Lung (tissue), 12 donors: ENCODE data around the gene CLEC2D. TPM values are rescaled to one million over a fixed set of nuclear protein-coding genes. Genes with fewer than 3 reads are reported as not detected.

Experiments used
- ATAC-seq: fragments of 200-7000 bp; cut with Tn5 transposase; one replicate; pipeline ENCODE4 v1.9.1; 2020; ENCODE audit warnings: moderate number of reproducible peaks; ENCODE audit not compliant: insufficient read depth, low FRiP score
- DNase-seq, 3 donors: peaks; one replicate each; pipeline ENCODE4 v3.0.0-alpha.2; 2013 to 2017
- H3K27ac ChIP-seq, 2 donors: one replicate each; pipeline ENCODE4 v1.5.1; 2013; ENCODE audit warnings: mild to moderate bottlenecking in 2 of 2, moderate library complexity in 2 of 2, control low read depth in 1 of 2, inconsistent platforms in 1 of 2, low read depth in 1 of 2, low read length in 1 of 2
- H3K27me3 ChIP-seq, 3 donors: one replicate each; pipeline ENCODE4 v1.5.1; 2013; ENCODE audit warnings: low read length in 2 of 3; ENCODE audit not compliant: control insufficient read depth in 3 of 3, insufficient read depth in 3 of 3
- H3K36me3 ChIP-seq, 4 donors: one replicate each; pipeline ENCODE4 v1.5.1; 2013; ENCODE audit warnings: low read length in 4 of 4, mild to moderate bottlenecking in 1 of 4, moderate library complexity in 1 of 4; ENCODE audit not compliant: control insufficient read depth in 4 of 4, insufficient read depth in 4 of 4
- H3K4me1 ChIP-seq, 5 donors: one replicate each; pipeline ENCODE4 v1.5.1; 2013; ENCODE audit warnings: low read length in 5 of 5, mild to moderate bottlenecking in 2 of 5, moderate library complexity in 1 of 5; ENCODE audit not compliant: control insufficient read depth in 5 of 5, insufficient read depth in 5 of 5
- H3K4me3 ChIP-seq: one replicate; pipeline ENCODE4 v1.5.1; 2013; ENCODE audit warnings: mild to moderate bottlenecking, control low read depth, moderate library complexity
- H3K9ac ChIP-seq, 2 donors: one replicate each; pipeline ENCODE4 v1.5.1; 2013; ENCODE audit warnings: low read length in 2 of 2, control low read depth in 1 of 2; ENCODE audit not compliant: insufficient read depth in 1 of 2
- H3K9me3 ChIP-seq, 4 donors: one replicate each; pipeline ENCODE4 v1.5.1; 2013; ENCODE audit warnings: low read length in 3 of 4, mild to moderate bottlenecking in 1 of 4, moderate library complexity in 1 of 4; ENCODE audit not compliant: control insufficient read depth in 4 of 4, insufficient read depth in 3 of 4
- WGBS, 2 donors: extraction: QIAGEN DNeasy Blood & Tissue Kit; methylation state at CpG; one replicate each; pipeline ENCODE4 v1.1.7; 2013; 5-methylcytosine and 5-hydroxymethylcytosine counted together
- polyA plus RNA-seq, 2 donors: library from polyadenylated mRNA; stranded (reverse); fragments of 200-250 nt; gene quantifications; one replicate each; pipeline ENCODE4 v1.2.1, GENCODE V29; 2013
- total RNA-seq, 2 donors: library from RNA; depleted of rRNA in 1 of 2; stranded (reverse); fragments of >200 nt in 1 of 2; gene quantifications; one replicate each; pipeline ENCODE4 v1.2.1, GENCODE V29; 2014 to 2021
- TF ChIP-seq, protein P1 (sequence below): IDR thresholded peaks from 2 replicates; pipeline ENCODE4 v1.5.1; 2012; ENCODE audit warnings: mild to moderate bottlenecking; ENCODE audit errors: control extremely low read depth, extremely low read depth
- donor health status: control.
- donor health status: control.
- donor health status: Bipolar disorder and iron deficiency.
- donor health status: healthy.
- donor health status: DM: yes; HTN: yes; CAD: no.

Gene CLEC2D
- total and polyA plus RNA-seq, 4 donors: 4.4 to 30.5 (median 9.0) TPM

- Histone ChIP-seq H3K9ac (no peak overlapping the region), H3K27me3 (no peaks in the 10 kb centered on the region), H3K27ac (peak overlapping the region in 1 of 2 donors; percentile 70), H3K4me1 (peaks cover 0 to 10% (median 0%) of the 10 kb centered on the region in 5 donors), H3K9me3 (peaks cover 0 to 4% (median 0%) of the 10 kb centered on the region in 4 donors), H3K4me3 (no peak overlapping the region), H3K36me3 (peaks cover 0 to 7% (median 4%) of the 10 kb centered on the region in 4 donors)
- ATAC-seq: no peak
- TF ChIP-seq, protein P1, sequence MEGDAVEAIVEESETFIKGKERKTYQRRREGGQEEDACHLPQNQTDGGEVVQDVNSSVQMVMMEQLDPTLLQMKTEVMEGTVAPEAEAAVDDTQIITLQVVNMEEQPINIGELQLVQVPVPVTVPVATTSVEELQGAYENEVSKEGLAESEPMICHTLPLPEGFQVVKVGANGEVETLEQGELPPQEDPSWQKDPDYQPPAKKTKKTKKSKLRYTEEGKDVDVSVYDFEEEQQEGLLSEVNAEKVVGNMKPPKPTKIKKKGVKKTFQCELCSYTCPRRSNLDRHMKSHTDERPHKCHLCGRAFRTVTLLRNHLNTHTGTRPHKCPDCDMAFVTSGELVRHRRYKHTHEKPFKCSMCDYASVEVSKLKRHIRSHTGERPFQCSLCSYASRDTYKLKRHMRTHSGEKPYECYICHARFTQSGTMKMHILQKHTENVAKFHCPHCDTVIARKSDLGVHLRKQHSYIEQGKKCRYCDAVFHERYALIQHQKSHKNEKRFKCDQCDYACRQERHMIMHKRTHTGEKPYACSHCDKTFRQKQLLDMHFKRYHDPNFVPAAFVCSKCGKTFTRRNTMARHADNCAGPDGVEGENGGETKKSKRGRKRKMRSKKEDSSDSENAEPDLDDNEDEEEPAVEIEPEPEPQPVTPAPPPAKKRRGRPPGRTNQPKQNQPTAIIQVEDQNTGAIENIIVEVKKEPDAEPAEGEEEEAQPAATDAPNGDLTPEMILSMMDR: no peak
- DNase-seq: peak in 1 of 3 donors; percentile 8
- WGBS, 2 donors: 38 to 47% methylated on average over 2 of the region's 2 CpGs
Measured at GRCh38 chr12:9699898-9700605, 30.5 kb downstream of the CLEC2D start.

DNA sequence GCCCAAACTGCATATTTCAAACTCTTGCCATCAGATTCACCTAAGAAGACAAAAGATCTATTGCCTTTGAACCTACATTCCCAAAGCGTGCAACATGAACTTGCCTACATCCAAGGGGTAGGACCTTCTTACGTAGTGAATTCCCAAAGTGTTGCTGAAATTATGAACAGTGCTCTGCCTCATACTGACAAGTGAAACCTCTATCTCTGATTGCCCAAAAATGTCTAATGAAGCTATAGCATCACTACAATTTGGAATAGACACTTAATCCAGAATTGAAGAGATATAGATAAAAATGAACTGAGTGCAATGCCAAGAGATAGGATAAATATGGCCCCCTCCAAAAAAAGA is 31.1 kb downstream of the CLEC2D start:
- peak overlapping the region in 1 of 2 donors; percentile 16 for H3K27ac ChIP-seq
- TF ChIP-seq, protein P1: no peak
- peaks cover 0 to 4% (median 0%) of the 10 kb centered on the region in 4 donors for H3K9me3 ChIP-seq
- H3K4me1 ChIP-seq: peaks cover 0 to 10% (median 0%) of the 10 kb centered on the region in 5 donors
- H3K36me3 ChIP-seq: peaks cover 0 to 1% (median under 1%) of the 10 kb centered on the region in 4 donors
- ATAC-seq (no peak), DNase-seq (no peak)
- no peaks in the 10 kb centered on the region for H3K27me3 ChIP-seq
- WGBS, 2 donors: 81 to 93% methylated on average over 2 of the region's 2 CpGs
- H3K9ac ChIP-seq: no peak overlapping the region
- H3K4me3 ChIP-seq: no peak overlapping the region

GRCh38 chr12:9701380-9702154 is 32.1 kb downstream of the CLEC2D start:
- no peak for ATAC-seq
- DNase-seq: no peak
- Histone ChIP-seq H3K27me3 (no peaks in the 10 kb centered on the region), H3K9ac (no peak overlapping the region), H3K36me3 (no peaks in the 10 kb centered on the region), H3K4me1 (peaks cover 0 to 10% (median 0%) of the 10 kb centered on the region in 5 donors), H3K9me3 (peaks cover 0 to 4% (median 0%) of the 10 kb centered on the region in 4 donors), H3K4me3 (no peak overlapping the region), H3K27ac (no peak overlapping the region)
- TF ChIP-seq, protein P1: no peak
- WGBS, 2 donors: 86 to 100% methylated on average over 1 of the region's 1 CpG
